Gastroesophageal sphincter (tissue), 4 donors: Measurements from ENCODE around the gene ZNF575. TPM values are rescaled to one million over a fixed set of nuclear protein-coding genes. Genes with fewer than 3 reads are reported as not detected.

ENCODE experiments used
- ATAC-seq: fragments of 150-250 bp; one replicate; pipeline ENCODE4 v1.9.1; 2016; ENCODE audit warnings: mild to moderate bottlenecking, moderate library complexity
- H3K27ac ChIP-seq, 4 donors: fragments of 200-600 bp; sonication (generic) in 3 of 4; 1 replicate in 3 of 4; 2 replicates in 1 of 4; pipeline ENCODE4 v1.5.1; 2016 to 2019
- H3K27me3 ChIP-seq: fragments of 200-600 bp; sonication (generic); one replicate; pipeline ENCODE4 v1.5.1; 2019
- H3K36me3 ChIP-seq, 2 donors: fragments of 200-600 bp; sonication (generic); one replicate each; pipeline ENCODE4 v1.5.1; 2019; ENCODE audit warnings: control low read depth in 1 of 2
- H3K4me1 ChIP-seq, 3 donors: fragments of 200-600 bp; sonication (generic); 1 replicate in 2 of 3; 2 replicates in 1 of 3; pipeline ENCODE4 v1.5.1; 2016 to 2019; ENCODE audit warnings: control low read depth in 2 of 3
- H3K4me3 ChIP-seq, 2 donors: fragments of 200-600 bp; sonication (generic); one replicate each; pipeline ENCODE4 v1.5.1; 2019; ENCODE audit warnings: mild to moderate bottlenecking in 1 of 2, moderate library complexity in 1 of 2
- H3K9me3 ChIP-seq, 3 donors: fragments of 200-600 bp; sonication (generic); one replicate each; pipeline ENCODE4 v1.5.1; 2017 to 2019; ENCODE audit warnings: control low read depth in 2 of 3
- EP300 ChIP-seq: sonication (generic); formaldehyde crosslinking; IDR thresholded peaks from one replicate; pipeline ENCODE4 v1.6.1; 2017; ENCODE audit warnings: antibody characterized with exemption, mild to moderate bottlenecking
- POLR2A ChIP-seq, 2 donors: fragments of 450-650 bp; IDR thresholded peaks; one replicate each; pipeline ENCODE4 v1.6.1; 2017; ENCODE audit warnings: antibody characterized with exemption in 2 of 2, mild to moderate bottlenecking in 2 of 2, moderate library complexity in 1 of 2
- POLR2AphosphoS5 ChIP-seq: sonication (generic); formaldehyde crosslinking; IDR thresholded peaks from one replicate; pipeline ENCODE4 v1.6.1; 2017; ENCODE audit warnings: antibody characterized with exemption
- WGBS, 2 donors: methylation state at CpG; one replicate each; pipeline ENCODE4 v1.1.5; 2018; ENCODE audit warnings: low coverage in 1 of 2; 5-methylcytosine and 5-hydroxymethylcytosine counted together
- total RNA-seq, 4 donors: library from RNA; depleted of rRNA; stranded (reverse); fragments of >200 nt; gene quantifications; one replicate each; pipeline ENCODE4 v1.1.0, GENCODE V29; 2016
- TF ChIP-seq, protein P1 (sequence below), 4 experiments: fragments of 200-600 bp in 2 of 4; fragments of 450-650 bp in 2 of 4; sonication (generic) in 1 of 4; IDR thresholded peaks; one replicate each; pipeline ENCODE4 v1.5.1; 2017 to 2019; ENCODE audit warnings: antibody characterized with exemption in 4 of 4, mild to moderate bottlenecking in 2 of 4, moderate library complexity in 2 of 4

The ZNF575 gene
- total RNA-seq, 4 donors from 2014 or later = 0.66 to 3.3 TPM; not detected in 2

DNA sequence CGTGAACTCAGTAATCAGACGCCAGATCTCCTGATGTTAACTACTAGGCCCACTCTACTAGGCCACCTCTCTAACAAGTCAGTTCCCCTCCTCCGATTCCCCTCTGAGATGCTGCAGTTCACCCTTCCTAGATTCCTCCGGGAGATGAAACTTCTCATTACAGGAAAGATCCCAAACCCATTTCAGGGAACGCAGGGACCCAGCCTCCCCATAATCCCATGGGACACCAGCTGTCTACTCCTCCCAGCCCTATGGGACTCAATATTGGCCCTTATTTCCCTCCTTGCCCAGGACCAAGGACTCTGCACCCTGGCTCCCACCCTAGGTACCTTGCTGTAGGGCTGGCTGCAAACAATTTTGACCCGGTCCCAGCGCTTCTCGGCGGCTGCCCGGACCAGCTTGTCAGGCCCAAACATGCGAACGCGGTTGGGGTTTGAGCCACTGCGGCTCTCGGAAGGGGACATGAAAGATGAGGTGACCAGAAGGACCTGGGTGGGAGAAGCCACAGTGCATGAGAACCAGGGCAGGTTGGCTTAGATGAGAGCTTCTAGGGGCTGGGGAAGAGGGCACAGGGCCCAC, 21.4 kb downstream of the ZNF575 start:
- no peaks in the 10 kb centered on the region for H3K27me3 ChIP-seq
- H3K36me3 ChIP-seq = peaks cover 0 to 96% of the 10 kb centered on the region in 2 donors
- H3K4me1 ChIP-seq = no peaks in the 10 kb centered on the region
- H3K4me3 ChIP-seq = no peak overlapping the region
- H3K27ac ChIP-seq = no peak overlapping the region
- TF ChIP-seq POLR2AphosphoS5 (no peak), POLR2A (IDR thresholded peaks at IDR 0.05) (no peak), EP300 (no peak)
- TF ChIP-seq, protein P1, sequence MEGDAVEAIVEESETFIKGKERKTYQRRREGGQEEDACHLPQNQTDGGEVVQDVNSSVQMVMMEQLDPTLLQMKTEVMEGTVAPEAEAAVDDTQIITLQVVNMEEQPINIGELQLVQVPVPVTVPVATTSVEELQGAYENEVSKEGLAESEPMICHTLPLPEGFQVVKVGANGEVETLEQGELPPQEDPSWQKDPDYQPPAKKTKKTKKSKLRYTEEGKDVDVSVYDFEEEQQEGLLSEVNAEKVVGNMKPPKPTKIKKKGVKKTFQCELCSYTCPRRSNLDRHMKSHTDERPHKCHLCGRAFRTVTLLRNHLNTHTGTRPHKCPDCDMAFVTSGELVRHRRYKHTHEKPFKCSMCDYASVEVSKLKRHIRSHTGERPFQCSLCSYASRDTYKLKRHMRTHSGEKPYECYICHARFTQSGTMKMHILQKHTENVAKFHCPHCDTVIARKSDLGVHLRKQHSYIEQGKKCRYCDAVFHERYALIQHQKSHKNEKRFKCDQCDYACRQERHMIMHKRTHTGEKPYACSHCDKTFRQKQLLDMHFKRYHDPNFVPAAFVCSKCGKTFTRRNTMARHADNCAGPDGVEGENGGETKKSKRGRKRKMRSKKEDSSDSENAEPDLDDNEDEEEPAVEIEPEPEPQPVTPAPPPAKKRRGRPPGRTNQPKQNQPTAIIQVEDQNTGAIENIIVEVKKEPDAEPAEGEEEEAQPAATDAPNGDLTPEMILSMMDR (IDR thresholded peaks at IDR 0.05) = no peak
- no peaks in the 10 kb centered on the region for H3K9me3 ChIP-seq
- ATAC-seq = no peak
- 98% methylated on average over 5 of the region's 15 CpGs; no CpG with 5 or more reads in 1 of the 2 donors for WGBS, 2 donors

DNA sequence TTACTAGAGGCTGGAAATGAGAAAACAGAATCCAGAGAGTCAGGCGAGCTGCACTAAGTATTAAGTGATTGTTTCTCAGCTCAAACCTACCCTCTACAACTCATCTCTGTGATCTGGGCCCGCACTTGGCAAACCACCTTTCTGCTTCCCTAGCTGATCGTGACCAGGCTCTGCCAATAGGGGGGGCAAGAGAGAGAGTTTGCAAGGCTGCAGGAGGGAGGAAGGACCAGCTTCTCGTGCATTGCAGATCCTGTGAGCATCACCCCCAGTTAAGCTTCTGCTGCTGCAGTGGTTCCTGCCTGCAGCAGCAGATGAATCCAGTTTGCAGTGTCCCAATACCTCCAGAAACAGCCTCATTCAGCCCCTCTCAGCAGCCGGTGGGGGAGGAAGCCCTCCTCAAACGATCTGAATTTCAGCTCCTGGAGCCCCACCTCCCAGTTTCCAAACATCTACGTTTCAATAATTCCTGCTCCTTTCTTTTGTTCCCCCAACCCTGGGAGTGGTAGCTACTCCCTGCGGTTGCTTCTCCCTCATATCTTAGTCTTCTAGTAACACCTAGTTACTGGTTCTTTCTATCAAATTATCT, 22.3 kb downstream of the ZNF575 start:
- Histone ChIP-seq H3K27me3 (no peaks in the 10 kb centered on the region), H3K4me1 (no peaks in the 10 kb centered on the region), H3K4me3 (no peak overlapping the region), H3K36me3 (peaks cover 0 to 96% of the 10 kb centered on the region in 2 donors), H3K27ac (no peak overlapping the region), H3K9me3 (no peaks in the 10 kb centered on the region)
- 38 to 39% methylated on average over 8 of the region's 8 CpGs for WGBS, 2 donors
- no peak for ATAC-seq
- TF ChIP-seq, protein P1 (IDR thresholded peaks at IDR 0.05) = peak in 3 of 4 experiments; percentile 41 to 62 (median 42)
- TF ChIP-seq POLR2A (IDR thresholded peaks at IDR 0.05) = no peak
- no peak for TF ChIP-seq EP300
- TF ChIP-seq POLR2AphosphoS5 = no peak

DNA sequence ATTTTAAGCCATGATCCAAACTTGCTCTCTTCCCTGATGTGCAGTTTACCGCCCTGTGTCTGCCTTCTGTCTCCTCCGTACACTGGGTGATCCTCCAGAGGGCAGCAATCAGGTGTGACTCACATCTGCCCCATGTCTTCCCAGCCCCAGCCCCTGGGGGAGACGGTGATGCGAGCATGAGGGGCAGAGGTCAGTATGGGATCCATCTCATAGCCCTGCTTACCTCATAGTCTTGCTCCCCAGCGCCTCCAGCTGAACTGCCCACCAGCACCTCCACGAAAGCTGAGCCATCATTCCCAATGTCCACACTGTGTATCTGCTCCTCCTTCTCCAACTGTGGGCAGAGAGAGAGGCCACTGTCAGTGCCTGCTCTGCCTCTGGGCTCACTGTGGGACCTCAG, 27.7 kb downstream of the ZNF575 start:
- ATAC-seq = no peak
- H3K9me3 ChIP-seq = no peaks in the 10 kb centered on the region
- H3K27ac ChIP-seq = no peak overlapping the region
- H3K4me3 ChIP-seq = no peak overlapping the region
- peaks cover 0 to 63% of the 10 kb centered on the region in 2 donors for H3K36me3 ChIP-seq
- WGBS, 2 donors = 65 to 87% methylated on average over 5 of the region's 6 CpGs
- TF ChIP-seq POLR2A (IDR thresholded peaks at IDR 0.05) = no peak
- no peak for TF ChIP-seq POLR2AphosphoS5
- no peak for TF ChIP-seq EP300
- TF ChIP-seq, protein P1 (IDR thresholded peaks at IDR 0.05) = no peak
- H3K27me3 ChIP-seq = no peaks in the 10 kb centered on the region
- H3K4me1 ChIP-seq = peaks cover 0 to 27% (median 0%) of the 10 kb centered on the region in 3 donors

DNA sequence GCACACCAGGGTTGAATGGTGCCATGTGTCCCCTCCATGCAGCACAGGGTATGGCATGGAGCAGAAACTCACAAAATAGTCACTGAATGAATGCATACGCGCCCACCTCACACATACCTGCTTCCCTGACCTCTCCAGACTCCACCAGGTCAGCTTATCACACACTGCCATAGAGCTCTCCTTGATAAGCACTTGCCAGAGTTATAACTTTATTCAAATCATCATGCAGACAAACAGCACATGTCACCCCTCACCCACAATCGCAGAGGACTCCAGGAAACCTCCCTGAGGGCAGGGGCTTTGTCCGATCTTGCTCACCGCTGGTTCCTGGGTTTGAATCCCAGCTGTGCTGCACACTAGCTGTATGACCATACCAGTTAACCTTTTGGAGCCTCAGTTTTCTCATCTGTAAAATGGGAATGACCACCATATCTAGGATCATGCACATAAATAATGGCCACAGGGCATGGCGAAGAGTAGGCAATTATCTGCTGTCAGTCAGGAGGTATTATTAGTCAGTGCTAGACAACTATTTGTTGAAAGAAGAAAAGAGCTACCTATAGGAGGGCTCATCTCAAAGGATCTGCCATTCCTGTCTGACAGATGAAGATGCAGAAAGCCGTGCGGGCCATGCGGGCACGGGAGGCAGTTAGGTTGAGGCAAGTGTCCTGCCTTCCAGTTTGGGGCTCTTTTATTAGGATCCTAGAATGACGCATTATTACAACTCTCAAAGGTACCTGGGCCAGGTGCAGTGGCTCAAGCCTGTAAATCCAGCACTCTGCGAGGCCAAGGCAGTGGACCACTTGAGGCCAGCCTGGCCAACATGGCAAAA, 28.4 kb downstream of the ZNF575 start:
- ATAC-seq = no peak
- Histone ChIP-seq H3K36me3 (peaks cover 0 to 56% of the 10 kb centered on the region in 2 donors), H3K4me1 (peaks cover 0 to 27% (median 0%) of the 10 kb centered on the region in 3 donors), H3K4me3 (no peak overlapping the region), H3K27ac (peak overlapping the region in 1 of 4 donors; percentile 71), H3K27me3 (no peaks in the 10 kb centered on the region), H3K9me3 (no peaks in the 10 kb centered on the region)
- WGBS, 2 donors = 85 to 96% methylated on average over 9 to 12 of the region's 12 CpGs
- TF ChIP-seq POLR2A (IDR thresholded peaks at IDR 0.05) = no peak
- TF ChIP-seq EP300 = no peak
- TF ChIP-seq, protein P1 (IDR thresholded peaks at IDR 0.05) = no peak
- no peak for TF ChIP-seq POLR2AphosphoS5
